ENCODE results near the gene INPP5E.

DNA sequence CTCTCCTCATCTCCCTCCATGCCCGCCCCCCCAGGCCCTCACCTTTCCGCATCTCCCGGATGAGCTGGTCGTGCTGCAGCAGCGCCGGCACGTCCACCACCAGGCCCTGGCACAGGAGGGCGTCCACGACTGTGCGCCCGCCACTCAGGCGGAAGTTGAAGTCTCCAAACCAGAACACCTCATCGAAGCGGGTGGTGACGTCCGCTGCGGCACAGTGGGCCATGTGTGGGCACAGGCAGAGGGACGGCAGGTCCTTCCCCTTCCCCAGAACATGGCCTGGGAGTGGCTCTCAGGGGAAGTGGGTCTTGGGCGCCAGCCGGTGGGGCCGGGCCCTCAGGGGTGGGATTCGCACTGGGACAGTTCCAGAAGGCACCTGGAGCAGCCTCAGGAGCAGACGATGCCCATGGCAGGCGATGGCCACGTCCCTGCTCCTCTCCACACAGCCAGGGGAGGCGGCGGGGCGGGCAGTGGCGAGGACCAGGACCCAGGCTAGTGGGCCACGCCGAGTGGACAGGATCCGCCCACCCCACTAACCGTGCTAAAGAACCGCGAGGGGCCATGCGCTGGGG is 7.8 kb downstream of the INPP5E start:
- TF ChIP-seq, protein P1, sequence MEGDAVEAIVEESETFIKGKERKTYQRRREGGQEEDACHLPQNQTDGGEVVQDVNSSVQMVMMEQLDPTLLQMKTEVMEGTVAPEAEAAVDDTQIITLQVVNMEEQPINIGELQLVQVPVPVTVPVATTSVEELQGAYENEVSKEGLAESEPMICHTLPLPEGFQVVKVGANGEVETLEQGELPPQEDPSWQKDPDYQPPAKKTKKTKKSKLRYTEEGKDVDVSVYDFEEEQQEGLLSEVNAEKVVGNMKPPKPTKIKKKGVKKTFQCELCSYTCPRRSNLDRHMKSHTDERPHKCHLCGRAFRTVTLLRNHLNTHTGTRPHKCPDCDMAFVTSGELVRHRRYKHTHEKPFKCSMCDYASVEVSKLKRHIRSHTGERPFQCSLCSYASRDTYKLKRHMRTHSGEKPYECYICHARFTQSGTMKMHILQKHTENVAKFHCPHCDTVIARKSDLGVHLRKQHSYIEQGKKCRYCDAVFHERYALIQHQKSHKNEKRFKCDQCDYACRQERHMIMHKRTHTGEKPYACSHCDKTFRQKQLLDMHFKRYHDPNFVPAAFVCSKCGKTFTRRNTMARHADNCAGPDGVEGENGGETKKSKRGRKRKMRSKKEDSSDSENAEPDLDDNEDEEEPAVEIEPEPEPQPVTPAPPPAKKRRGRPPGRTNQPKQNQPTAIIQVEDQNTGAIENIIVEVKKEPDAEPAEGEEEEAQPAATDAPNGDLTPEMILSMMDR (conservative IDR thresholded peaks at IDR 0.05; ENCODE audit: low read length), result no peak
- no peak for TF ChIP-seq EZH2phosphoT487 (IDR thresholded peaks at IDR 0.05; ENCODE audit: borderline replicate concordance)
